A549 treated with GW870086 at 1 μM for 4 hours (cell line): ENCODE measurements around the gene NDUFAF7. TPM values are rescaled to one million over a fixed set of nuclear protein-coding genes. Genes with fewer than 3 reads are reported as not detected.

Experiments
- total RNA-seq: library from RNA; stranded (reverse); fragments of 200-300 nt; extraction: Qiagen RNA extraction; gene quantifications from 5 replicates; pipeline ENCODE4 v1.2.3, GENCODE V29; 2022; ENCODE audit warnings: low read depth

NDUFAF7 gene, protein sequence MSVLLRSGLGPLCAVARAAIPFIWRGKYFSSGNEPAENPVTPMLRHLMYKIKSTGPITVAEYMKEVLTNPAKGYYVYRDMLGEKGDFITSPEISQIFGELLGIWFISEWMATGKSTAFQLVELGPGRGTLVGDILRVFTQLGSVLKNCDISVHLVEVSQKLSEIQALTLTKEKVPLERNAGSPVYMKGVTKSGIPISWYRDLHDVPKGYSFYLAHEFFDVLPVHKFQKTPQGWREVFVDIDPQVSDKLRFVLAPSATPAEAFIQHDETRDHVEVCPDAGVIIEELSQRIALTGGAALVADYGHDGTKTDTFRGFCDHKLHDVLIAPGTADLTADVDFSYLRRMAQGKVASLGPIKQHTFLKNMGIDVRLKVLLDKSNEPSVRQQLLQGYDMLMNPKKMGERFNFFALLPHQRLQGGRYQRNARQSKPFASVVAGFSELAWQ
- total RNA-seq: 17.9 to 22.0 TPM (median 19.4 TPM) in 5 replicates

DNA sequence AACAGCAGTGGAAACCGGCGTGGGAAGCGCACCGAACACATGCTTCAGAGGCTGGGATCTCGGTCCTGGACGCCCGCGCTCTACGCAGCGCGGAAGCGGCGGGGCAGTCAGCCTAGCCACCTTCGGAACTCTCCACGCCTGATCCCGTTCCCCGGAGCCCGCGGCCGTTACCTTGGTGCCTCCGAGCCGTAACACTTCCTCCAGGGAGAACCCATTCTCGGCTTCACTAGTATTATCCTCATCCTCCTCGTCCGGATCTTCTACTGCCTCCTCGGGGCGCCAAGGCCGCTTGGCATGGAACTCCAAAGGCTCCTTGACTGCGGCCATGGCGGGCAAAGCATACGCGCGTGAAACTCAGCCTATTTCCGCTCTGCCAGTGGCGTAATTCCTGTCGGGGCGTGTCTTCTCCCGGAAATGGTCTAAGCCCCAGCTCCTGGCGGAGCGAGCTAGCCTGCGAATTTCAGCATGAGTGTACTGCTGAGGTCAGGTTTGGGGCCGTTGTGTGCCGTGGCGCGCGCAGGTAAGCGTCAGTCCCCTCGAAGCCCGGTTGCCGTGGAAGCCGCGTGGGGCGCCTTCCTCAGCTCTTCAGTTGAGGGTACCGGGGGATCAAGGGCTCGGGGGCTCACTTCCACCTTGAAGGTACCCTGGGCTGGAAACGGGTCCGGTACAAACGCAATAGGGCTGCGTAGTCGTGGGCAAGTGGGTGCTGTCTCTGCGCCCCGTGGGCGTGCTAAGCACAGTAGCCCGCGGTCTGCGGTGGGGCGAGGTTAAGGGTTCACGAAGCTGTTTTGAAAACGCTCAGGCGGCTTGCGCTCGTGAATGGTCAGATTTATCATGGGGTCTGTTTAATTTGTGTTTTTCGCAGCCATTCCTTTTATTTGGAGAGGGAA is at the start of gene NDUFAF7, which contains the start of gene CEBPZ:
Gene NDUFAF7 (plus strand): TSS at position 418 of the 890 bp plus-strand sequence. CDS start 48 bp downstream, at position 466.
Gene CEBPZ (minus strand): TSS at position 356 of the 890 bp plus-strand sequence. CDS start 29 bp downstream, at position 327.

DNA sequence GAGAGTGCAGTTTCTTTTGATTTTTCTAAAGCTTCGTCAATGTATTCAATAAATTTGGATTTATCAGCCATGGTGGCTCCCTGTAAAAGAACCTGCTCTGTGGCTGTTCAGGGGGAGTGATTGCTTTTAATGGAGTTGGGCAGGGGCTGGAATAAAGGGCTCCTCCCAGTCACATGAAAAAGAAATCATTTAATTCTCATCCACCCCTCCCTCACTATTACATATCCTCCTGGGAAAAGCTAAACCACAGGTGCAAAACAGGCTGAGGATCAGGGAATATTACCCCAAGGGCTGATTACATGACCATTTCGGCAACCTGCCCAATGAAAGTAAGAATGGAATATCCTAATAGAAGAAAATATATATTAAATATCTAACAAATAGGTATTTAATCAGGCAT is 42.9 kb upstream of the NDUFAF7 start, which contains the start of gene SULT6B1:
Gene SULT6B1 (minus strand): TSS at position 101 of the 400 bp plus-strand sequence. CDS start 30 bp downstream, at position 71.

DNA sequence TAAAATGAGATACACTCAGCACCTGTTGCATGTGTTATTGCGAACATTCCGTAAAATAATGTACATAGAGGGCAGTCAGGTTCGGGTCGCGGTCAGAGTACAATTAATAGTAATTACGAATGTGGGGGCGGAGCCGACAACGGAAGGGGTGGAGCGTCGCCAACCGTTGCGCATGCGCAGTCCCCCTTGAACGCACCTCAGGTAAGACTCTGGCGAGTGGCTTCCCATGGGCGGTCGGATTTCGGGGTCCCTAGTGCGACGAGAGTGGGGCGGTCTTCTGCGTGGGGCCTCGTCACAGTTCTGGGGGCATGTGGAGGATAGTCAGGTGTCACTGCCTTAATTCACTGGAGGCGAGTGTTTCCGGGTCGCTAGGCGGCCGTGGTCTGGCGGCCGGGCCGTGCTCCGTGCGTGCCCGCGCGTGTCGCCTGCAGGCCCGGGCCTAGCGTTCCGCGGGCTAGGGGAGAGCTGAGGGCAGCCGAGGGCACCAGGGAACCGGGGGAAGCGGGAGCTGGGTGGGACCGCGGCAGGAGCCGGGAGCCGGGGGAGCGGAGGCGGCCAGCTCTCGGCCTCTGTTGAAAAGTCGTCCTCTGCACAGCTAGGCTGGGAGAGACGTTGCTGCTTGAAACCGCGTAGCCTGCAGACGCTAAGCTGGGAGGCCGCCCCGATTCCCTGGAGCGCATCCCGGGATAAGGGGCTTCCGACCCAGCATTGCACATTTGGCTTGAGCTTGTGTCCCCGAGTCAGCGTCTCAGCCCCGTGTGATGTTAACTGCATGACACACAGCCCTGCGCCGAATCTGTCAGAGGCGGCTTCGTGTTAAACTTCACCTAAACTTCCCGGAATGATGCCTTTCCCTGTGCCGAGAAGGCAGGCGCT is 34.9 kb upstream of the NDUFAF7 start, which contains the start of gene CEBPZOS:
Gene CEBPZOS (plus strand): TSS at position 177 of the 876 bp plus-strand sequence. CDS start 3,209 bp downstream, outside the sequence.

Other genes with a start within 250 kb of the NDUFAF7 start
- gene HEATR5B, start 147.3 kb upstream of the NDUFAF7 start, total RNA-seq: 4.8 to 7.3 TPM (median 7.0 TPM) in 5 replicates
- 7.9 to 10.0 TPM (median 8.5 TPM) in 5 replicates for gene GPATCH11, start 147.1 kb upstream of the NDUFAF7 start, total RNA-seq
- 16.8 to 27.2 TPM (median 23.7 TPM) in 5 replicates for gene EIF2AK2, start 74.7 kb upstream of the NDUFAF7 start, total RNA-seq
- gene SULT6B1, start 43.0 kb upstream of the NDUFAF7 start, total RNA-seq: not detected in 5 replicates
- 37.5 to 46.9 TPM (median 42.0 TPM) in 5 replicates for gene CEBPZOS, start 35.2 kb upstream of the NDUFAF7 start, total RNA-seq
- gene CEBPZ, start 62 bp upstream of the NDUFAF7 start, total RNA-seq: 67.7 to 84.8 TPM (median 72.9 TPM) in 5 replicates
- 8.3 to 16.3 TPM (median 13.2 TPM) in 5 replicates for gene PRKD3, start 93.2 kb downstream of the NDUFAF7 start, total RNA-seq
- 20.7 to 24.1 TPM (median 21.2 TPM) in 5 replicates for gene QPCT, start 113.0 kb downstream of the NDUFAF7 start, total RNA-seq